K562 (cell line): ENCODE measurements around the gene PKLR. TPM values are rescaled to one million over a fixed set of nuclear protein-coding genes. Genes with fewer than 3 reads are reported as not detected.

Experiments used
- CTBP1 ChIP-seq: fragments of 450-650 bp; IDR thresholded peaks from 2 replicates; pipeline ENCODE4 v1.6.1; 2016; ENCODE audit warnings: borderline replicate concordance
- CTCF ChIP-seq, 3 experiments: IDR thresholded peaks in 2 of 3; conservative IDR thresholded peaks in 1 of 3; 2 replicates each; pipeline ENCODE4 v1.5.1; 2011 to 2012; ENCODE audit warnings: low read length in 3 of 3, mild to moderate bottlenecking in 3 of 3, control low read depth in 2 of 3, improper control_type of control experiment in 1 of 3, inconsistent platforms in 1 of 3, low read depth in 1 of 3, mixed read lengths in 1 of 3, moderate library complexity in 1 of 3; ENCODE audit not compliant: insufficient read depth in 2 of 3
- E2F8 ChIP-seq: fragments of 450-650 bp; IDR thresholded peaks from 2 replicates; pipeline ENCODE4 v1.7.1; 2018; ENCODE audit warnings: mild to moderate bottlenecking, low read depth; ENCODE audit not compliant: partially characterized antibody
- ETV1 ChIP-seq: fragments of 450-650 bp; conservative IDR thresholded peaks from 2 replicates; pipeline ENCODE4 v1.6.1; 2016; ENCODE audit warnings: missing genetic modification characterization, control low read depth, low read depth, missing compliant biosample characterization
- GATA2 ChIP-seq: sonication (generic); formaldehyde crosslinking; IDR thresholded peaks from 2 replicates; pipeline ENCODE4 v1.4.0; 2020; ENCODE audit warnings: mild to moderate bottlenecking, missing genetic modification reagents
- GATAD2A ChIP-seq: fragments of 450-650 bp; IDR thresholded peaks from 2 replicates; pipeline ENCODE4 v1.6.1; 2017
- MTA3 ChIP-seq: fragments of 450-650 bp; formaldehyde crosslinking; IDR thresholded peaks from 2 replicates; pipeline ENCODE4 v1.6.1; 2017; ENCODE audit warnings: mild to moderate bottlenecking, borderline replicate concordance
- NONO ChIP-seq, 2 experiments: fragments of 200-400 bp in 1 of 2; fragments of 450-650 bp in 1 of 2; formaldehyde crosslinking in 1 of 2; IDR thresholded peaks; 2 replicates each; pipeline ENCODE4 v1.6.1; 2017; ENCODE audit warnings: low read depth in 2 of 2, mild to moderate bottlenecking in 2 of 2, moderate library complexity in 2 of 2, low read length in 1 of 2
- NR2C2 ChIP-seq, 2 experiments: fragments of 200-800 bp in 1 of 2; sonication (Bioruptor generic) in 1 of 2; sonication (generic) in 1 of 2; formaldehyde crosslinking in 1 of 2; IDR thresholded peaks; 2 replicates each; pipeline versions ENCODE4 v1.6.1 to v1.8.0; 2016 to 2022; ENCODE audit warnings: mild to moderate bottlenecking in 1 of 2, missing compliant biosample characterization in 1 of 2, missing genetic modification characterization in 1 of 2, missing genetic modification reagents in 1 of 2
- PCBP1 ChIP-seq: fragments of 200-400 bp; formaldehyde crosslinking; IDR thresholded peaks from 2 replicates; pipeline ENCODE4 v1.6.1; 2018; ENCODE audit warnings: mild to moderate bottlenecking, low read depth, low read length; ENCODE audit not compliant: poor library complexity, severe bottlenecking
- SETDB1 ChIP-seq: IDR thresholded peaks from one replicate; pipeline ENCODE4 v1.6.1; 2012; ENCODE audit warnings: low read length, control low read depth, inconsistent platforms
- SIN3B ChIP-seq: fragments of 450-650 bp; IDR thresholded peaks from 2 replicates; pipeline ENCODE4 v1.6.1; 2017; ENCODE audit warnings: low read depth, mild to moderate bottlenecking, moderate library complexity
- SMARCE1 ChIP-seq: fragments of 450-650 bp; IDR thresholded peaks from 2 replicates; pipeline ENCODE4 v1.7.1; 2016; ENCODE audit warnings: mild to moderate bottlenecking
- SMC3 ChIP-seq: conservative IDR thresholded peaks from 2 replicates; pipeline ENCODE4 v1.6.1; 2011; ENCODE audit warnings: low read depth, low read length, improper control_type of control experiment; ENCODE audit not compliant: insufficient read depth
- SREBF2 ChIP-seq: sonication (generic); formaldehyde crosslinking; IDR thresholded peaks from 2 replicates; pipeline ENCODE4 v1.4.0; 2020; ENCODE audit warnings: mild to moderate bottlenecking, missing genetic modification reagents
- ZBTB1 ChIP-seq: sonication (generic); formaldehyde crosslinking; IDR thresholded peaks from 2 replicates; pipeline ENCODE4 v1.8.1; 2023; ENCODE audit warnings: missing genetic modification reagents, low read depth, mild to moderate bottlenecking, borderline replicate concordance
- ZFX ChIP-seq: sonication (generic); formaldehyde crosslinking; IDR thresholded peaks from 2 replicates; pipeline ENCODE4 v1.8.0; 2022; ENCODE audit warnings: mild to moderate bottlenecking, missing genetic modification reagents, moderate library complexity
- ZNF639 ChIP-seq, 2 experiments: fragments of 200-800 bp in 1 of 2; sonication (Bioruptor generic) in 1 of 2; sonication (generic) in 1 of 2; formaldehyde crosslinking in 1 of 2; IDR thresholded peaks in 1 of 2; conservative IDR thresholded peaks in 1 of 2; 2 replicates each; pipeline versions ENCODE4 v1.5.0 to v1.6.1; 2016 to 2020; ENCODE audit warnings: missing compliant biosample characterization in 1 of 2, missing genetic modification characterization in 1 of 2, missing genetic modification reagents in 1 of 2
- polyA plus RNA-seq, 8 experiments: library from polyadenylated mRNA; depleted of rRNA in 4 of 8; stranded (reverse) in 5 of 8; unstranded in 3 of 8; fragments of >200 nt; fragmentation: Nextera tagmentation in 2 of 8; fragmentation: Illumina TruSeq in 1 of 8; extraction: Ambion mirVana in 2 of 8; extraction: Trizol in 1 of 8; gene quantifications; 2 replicates each; pipeline versions ENCODE4 v1.2.1 to v1.2.3, GENCODE V29; 2011 to 2014; ENCODE audit warnings: inconsistent platforms in 1 of 8, missing spikeins in 1 of 8
- total RNA-seq, 7 experiments: library from RNA; depleted of rRNA in 6 of 7; stranded (reverse); fragments of >200 nt in 6 of 7; fragmentation: Illumina TruSeq in 2 of 7; extraction: Trizol in 2 of 7; gene quantifications; 2 replicates each; pipeline versions ENCODE4 v1.2.1 to v1.2.3, GENCODE V29; 2011 to 2021; ENCODE audit warnings: low replicate concordance in 1 of 7

Gene PKLR
- total and polyA plus RNA-seq, 9 of the 15 experiments (the other 6 are each of a cell fraction or from before 2014, with no cell fraction given): 10.7 to 78.4 (median 38.2) TPM

GRCh38 chr1:155324717-155325602, 23.7 kb upstream of the PKLR start (continued):
- 0 out of 2 replicates have a peak, but pooled peaks have one; percentile 37 for TF ChIP-seq MTA3
- peak; percentile 97; the same call in 1 of the 2 replicates for TF ChIP-seq SREBF2 (CRISPR knock-in tag)
- no peak for TF ChIP-seq SETDB1
- TF ChIP-seq NONO (IDR thresholded peaks at IDR 0.05; ENCODE audit: low read depth in 2 of 2, low read length in 1 of 2): peak in 1 of 2 experiments; percentile 54; a peak in 1 of 4 replicates
- TF ChIP-seq CTBP1: peak; percentile 69
- peak; percentile 10; the same call in 1 of the 2 replicates for TF ChIP-seq NR2C2 (CRISPR knock-in tag; IDR thresholded peaks at IDR 0.05)
- TF ChIP-seq NR2C2 (tag; IDR thresholded peaks at IDR 0.05): no peak
- no peak; the same call in 1 of the 2 replicates for TF ChIP-seq GATAD2A
- TF ChIP-seq CTCF (IDR thresholded peaks at IDR 0.05 in 2 of 3, conservative IDR thresholded peaks at IDR 0.05 in 1 of 3; ENCODE audit: insufficient read depth in 2 of 3, low read depth in 1 of 3, low read length in 3 of 3): peak; percentile 61 to 69 (median 63)
- no peak for TF ChIP-seq SIN3B
- TF ChIP-seq PCBP1: peak; percentile 15
- peak; percentile 37; the same call in 1 of the 2 replicates for TF ChIP-seq SMC3
- TF ChIP-seq ZFX (CRISPR knock-in tag): peak; percentile 20
- TF ChIP-seq SMARCE1: 0 out of 2 replicates have a peak, but pooled peaks have one; percentile 28
- peak; percentile 24 for TF ChIP-seq E2F8
- TF ChIP-seq ZNF639 (CRISPR knock-in tag; conservative IDR thresholded peaks at IDR 0.05 in 1 of 2, IDR thresholded peaks at IDR 0.05 in 1 of 2): peak in 1 of 2 experiments; percentile 38; a peak in 1 of 4 replicates
- TF ChIP-seq ETV1 (tag): peak; percentile 67
- no peak for TF ChIP-seq ZBTB1 (CRISPR knock-in tag)
- TF ChIP-seq GATA2 (CRISPR knock-in tag): peak; percentile 65; the same call in 1 of the 2 replicates
